RCC 7860 (cell line): ENCODE measurements around the gene USP32.
A peak's percentile ranks its signal among the peaks of the same experiment; 100 is the strongest.

ENCODE experiments used
- DNase-seq: peaks from one replicate; pipeline ENCODE4 v3.0.0-alpha.2; 2015; ENCODE audit warnings: low spot score
- FAIRE-seq: peaks from 2 replicates; lab custom pipeline; 2012; peaks lifted over from hg19 to GRCh38; lab: Jason Lieb, UNC

USP32 gene

GRCh38 chr17:60303406-60304099 lies 88.4 kb downstream of the USP32 start:
- no peak for FAIRE-seq

DNA sequence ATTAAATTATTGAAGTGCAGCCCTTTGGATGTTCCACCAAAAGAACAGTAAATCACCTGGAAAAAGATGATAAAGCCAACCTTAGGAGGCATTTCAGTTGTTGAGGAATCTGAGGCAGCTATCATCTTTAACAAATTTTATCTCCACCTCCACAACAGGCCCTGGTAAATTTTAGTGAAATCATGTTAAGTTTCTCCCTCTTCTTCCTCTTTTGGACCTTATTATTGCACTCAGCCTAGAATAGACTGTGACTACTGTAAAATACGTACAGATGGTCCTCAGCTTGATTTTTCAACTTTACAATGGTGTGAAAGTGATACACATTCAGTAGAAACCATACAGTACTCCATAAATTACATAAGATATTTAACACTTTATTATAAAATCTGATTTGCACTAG lies 90.3 kb downstream of the USP32 start:
- DNase-seq (no peak), FAIRE-seq (no peak)

More at GRCh38 chr17:60303406-60304099, 88.4 kb downstream of the USP32 start:
- no peak for DNase-seq

- no peak for FAIRE-seq
- DNase-seq: no peak
Measured at GRCh38 chr17:60300949-60301348, 91.0 kb downstream of the USP32 start.

DNA sequence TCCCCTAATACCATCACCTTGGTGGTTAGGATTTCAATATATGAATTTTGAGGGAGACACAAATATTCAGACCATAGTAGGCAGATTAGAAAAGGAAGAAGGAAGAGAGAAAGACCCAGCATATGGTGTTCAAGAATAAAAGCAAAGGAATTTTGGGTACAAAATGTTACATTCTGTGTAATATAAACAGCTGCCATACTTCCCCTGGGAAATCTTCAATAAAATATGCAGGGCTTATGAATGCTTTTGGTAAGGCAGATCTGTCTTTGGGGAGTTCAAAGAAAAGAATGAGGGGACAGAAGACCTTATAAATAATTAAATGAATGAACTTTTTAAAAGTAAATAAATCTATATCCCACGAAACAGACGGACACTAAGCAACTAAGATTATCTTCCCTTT lies 91.9 kb downstream of the USP32 start:
- no peak for DNase-seq
- no peak for FAIRE-seq

DNA sequence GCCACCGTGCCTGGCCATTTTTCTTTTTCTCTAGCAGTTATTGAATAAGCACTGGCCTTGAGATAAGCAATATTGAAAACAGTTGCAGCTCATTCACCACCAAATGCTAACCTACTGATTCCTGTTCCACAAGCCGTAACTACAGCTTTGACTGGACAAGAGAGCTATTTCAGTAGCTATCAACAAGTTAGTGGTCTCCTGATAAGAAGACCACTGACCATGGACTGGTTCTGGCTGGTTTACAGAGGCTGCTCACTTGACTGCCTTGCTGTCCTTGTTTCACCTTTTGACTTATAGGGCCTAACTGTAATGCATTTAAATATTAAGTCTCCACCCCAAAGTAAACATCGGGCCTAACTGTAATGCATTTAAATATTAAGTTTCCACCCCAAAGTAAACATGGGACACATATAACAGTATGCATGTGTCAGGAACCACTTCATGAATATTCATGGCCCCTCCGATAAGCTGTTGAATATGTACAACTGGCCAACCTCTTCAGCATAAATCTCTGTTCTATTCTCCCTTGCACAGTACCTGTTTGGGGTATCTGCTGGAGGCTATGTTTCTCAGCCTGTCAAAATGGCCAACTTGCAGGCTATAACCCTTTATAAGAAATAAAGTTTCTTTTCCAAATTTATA lies 94.1 kb downstream of the USP32 start:
- FAIRE-seq (no peak), DNase-seq (no peak)

DNA sequence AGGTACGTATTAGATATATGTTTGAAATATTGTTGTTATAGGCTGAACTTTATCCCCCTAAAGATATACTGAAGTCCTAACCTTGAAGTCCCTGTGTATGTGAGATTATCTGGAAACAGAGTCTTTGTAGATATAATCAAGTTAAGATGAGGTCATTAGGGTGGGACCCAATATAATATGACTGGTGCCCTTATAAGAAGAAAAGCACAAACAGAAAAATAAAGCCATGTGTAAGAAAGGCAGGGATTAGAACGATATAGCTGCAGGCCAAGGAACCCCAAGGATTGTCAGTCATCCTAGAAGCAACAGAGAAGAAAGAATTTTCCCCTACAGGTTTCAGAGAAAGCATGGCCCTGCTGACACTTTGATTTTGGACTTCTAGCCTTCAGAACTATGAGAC lies 95.8 kb downstream of the USP32 start:
- FAIRE-seq (no peak), DNase-seq (no peak)

DNA sequence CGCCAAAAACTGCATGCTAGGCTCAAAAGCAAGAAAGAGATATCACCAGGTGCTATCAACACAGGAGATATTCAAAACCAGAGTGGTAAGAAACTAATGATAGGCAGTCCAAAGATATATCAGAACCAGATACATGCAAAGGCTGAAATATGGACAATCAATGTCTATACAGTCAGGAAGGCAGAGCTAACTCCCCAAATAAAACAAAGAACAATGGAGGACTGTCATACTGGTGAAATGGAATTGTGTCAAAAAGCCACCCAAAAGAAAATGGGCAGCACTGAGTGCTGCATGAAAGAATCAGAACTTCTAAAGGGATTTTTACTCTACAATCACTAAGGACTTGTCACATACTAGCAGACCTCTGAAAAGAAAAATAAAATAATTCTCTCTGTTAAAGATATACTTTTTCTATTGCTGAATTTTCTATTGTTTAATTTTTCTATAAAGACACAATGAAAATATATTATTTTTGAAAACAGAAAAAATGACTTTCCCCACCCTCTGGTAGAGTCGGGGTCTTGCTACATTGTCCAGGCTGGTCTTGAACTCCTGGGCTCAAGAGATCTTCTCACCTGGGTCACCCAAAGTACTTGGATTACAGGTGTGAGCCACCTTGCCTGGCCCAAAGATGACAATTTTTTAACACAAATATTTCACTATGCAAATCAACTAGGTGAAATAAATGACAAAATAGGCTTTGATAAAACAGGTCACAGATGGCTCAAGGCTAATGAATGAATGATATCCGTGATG lies 98.2 kb downstream of the USP32 start:
- FAIRE-seq: no peak
- no peak for DNase-seq

DNA sequence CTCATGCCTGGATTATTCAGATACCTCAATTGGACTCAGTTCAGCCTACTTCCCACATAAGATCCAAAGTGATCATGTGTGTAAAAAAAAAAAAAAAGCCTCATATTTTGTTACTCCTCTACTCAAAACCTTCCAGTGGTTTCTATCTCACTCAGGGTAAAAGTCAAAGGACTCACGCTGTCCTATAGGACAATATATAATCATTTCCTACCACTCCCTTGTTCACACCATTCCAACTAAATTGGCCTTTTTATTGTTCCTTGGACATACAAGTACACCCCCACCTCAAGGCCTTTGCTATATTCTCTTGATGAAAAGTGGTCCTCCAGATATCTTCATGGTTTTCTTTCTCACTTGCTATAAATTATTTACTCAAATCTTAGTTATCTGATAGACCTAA lies 99.2 kb downstream of the USP32 start:
- no peak for FAIRE-seq

DNA sequence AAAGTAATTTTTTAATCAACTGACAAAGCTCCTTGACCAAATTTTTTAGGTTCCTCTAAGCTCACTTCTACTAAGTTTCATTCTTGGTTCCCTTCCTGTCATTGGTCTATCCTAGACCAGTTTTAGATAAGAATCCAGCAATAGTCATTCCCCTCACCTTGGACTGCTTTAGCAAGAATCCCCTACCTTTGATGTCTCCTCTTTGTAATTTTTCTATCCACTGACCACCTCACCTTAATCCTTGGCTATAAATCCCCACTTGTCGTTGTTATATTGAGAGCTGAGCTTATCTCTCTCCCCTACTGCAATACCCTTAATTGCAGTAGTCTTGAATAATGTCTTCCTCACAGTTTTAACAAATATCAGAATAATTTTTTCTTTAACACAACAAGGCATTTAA lies 107.2 kb downstream of the USP32 start:
- FAIRE-seq (no peak), DNase-seq (no peak)

More for the DNA sequence above, 99.2 kb downstream of the USP32 start:
- no peak for DNase-seq

DNA sequence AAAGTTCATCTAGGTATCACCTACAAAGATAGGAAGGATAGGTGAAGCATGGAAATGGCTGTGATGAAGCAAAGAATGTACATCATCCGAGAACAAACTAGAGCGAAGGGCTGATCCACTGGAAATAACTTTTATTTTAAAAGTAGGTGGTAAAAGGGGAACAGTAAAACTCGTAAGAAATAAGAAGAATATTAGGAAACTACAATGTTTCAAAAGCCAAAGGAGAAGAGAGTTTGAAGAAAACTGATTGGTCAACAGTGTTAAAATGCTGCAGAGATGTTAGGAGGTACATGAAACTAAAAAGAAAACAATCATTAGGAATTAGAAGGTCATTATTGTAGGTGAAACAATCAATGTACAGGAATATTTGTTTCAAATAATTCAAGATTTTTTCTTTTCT lies 108.1 kb downstream of the USP32 start:
- DNase-seq (no peak), FAIRE-seq (no peak)

DNA sequence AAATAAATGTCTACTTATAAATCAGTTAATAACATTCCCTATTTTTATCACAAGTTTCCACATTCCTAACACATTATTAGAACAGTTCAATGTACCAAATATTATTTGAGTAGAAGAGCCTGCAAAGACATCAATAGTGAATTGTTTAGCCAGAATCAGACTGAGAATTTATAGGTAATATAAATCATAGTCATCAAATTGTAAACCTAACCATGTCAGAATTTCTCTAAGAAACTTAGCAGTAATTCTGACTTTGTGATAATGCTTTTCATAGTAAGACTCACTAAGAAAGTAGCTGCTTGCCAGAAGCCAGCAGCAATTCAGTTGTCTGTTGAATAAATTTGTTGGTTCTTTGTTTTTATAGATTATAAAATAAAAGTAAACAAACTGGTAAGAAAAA lies 111.3 kb downstream of the USP32 start:
- FAIRE-seq (no peak), DNase-seq (no peak)

- DNase-seq: no peak
- no peak for FAIRE-seq
Measured at GRCh38 chr17:60278237-60278636, 113.7 kb downstream of the USP32 start.

DNA sequence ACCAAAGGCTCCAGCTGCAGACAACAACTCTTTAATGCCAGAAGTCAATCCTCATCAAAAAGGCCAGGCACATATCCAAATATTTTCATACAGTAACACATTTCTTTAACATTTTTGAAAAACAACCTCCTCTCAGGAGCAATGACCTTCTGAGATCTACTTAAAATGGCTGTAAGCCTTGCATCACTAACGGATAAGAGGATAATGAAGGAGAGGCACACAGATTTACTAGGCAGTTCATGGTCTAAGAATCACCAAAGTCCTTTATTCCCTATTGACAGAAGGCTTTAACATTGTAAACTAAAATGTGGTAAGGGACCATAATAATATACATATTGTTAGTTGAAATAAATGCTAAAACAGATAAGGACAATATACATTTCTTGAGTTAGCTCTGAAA lies 114.7 kb downstream of the USP32 start:
- no peak for DNase-seq
- FAIRE-seq: no peak

DNA sequence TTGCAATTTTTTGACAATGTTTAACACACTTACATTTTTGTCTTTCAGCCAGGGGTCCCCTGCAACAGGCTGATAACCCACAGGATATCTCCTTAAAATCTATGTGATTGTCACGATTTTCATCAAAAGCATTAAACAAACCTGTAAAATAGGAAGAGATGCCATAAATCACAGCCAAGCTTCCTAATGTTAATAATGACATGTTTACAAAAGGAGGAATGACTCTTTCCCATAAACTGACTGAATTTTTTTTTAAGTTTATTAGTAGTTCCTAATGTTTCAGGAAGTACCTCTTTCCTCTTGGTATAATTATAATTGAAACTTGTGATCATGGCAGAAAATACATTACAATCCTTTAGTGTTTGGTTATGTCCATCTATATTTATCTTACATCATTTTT lies 122.5 kb downstream of the USP32 start:
- DNase-seq (no peak), FAIRE-seq (no peak)

DNA sequence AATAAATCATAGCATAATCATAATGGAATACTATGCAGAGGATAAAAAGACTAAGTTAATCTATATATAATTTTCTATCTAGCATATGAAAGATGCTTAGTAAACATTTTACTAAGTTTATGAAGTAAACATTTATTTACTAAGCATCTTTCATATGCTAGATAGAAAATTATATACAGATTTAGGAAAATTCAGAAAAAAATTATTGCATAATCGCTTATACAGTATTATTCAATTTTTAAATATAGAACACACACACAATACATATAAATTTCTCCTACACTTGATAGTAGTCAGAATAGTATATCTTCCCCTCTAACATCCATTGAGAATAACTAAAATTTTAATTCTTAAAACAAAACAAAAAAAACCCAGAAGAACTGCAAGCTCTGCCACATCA lies 131.4 kb downstream of the USP32 start:
- FAIRE-seq: no peak

DNA sequence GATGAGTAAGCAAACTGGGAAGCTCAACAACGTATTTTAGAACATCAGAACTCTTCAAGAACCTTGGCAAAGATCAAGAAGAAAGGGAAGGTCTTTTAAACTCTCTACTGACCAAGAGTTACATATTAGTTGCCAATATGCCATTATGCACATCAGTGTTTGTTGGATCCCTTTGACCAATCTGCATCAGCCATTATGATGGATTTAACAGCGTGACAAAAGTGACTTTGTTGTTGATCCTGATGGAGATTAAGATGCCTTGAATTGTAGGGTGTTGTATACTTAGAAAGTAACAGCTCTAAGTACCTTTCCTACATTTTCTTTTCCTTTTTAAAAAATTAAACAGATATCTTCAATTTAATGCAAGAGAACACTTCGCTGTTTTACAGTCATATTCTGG lies 133.6 kb downstream of the USP32 start:
- FAIRE-seq (no peak), DNase-seq (no peak)

More for the DNA sequence above, 131.4 kb downstream of the USP32 start:
- no peak for DNase-seq

- FAIRE-seq: peak; percentile 49
Measured at GRCh38 chr17:60256174-60256573, 135.8 kb downstream of the USP32 start.

DNA sequence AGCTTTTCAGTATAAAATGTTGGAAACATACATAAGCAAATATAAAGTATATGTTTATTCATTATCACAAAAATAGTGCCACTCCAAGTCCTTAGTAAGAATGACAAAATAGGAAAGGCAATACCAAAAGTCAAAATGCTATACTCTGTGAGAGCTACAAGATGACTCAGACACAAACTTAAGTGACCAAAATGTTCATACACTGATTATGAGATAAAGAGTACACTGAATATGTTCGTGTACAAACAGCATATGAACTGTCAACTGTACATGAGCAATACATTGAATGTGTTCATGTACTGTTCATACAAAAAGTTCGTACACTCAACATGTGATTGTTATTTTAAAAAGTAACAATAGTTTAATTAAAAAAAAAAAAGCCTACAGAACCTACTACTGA lies 138.9 kb downstream of the USP32 start:
- no peak for FAIRE-seq
- DNase-seq: no peak

More at GRCh38 chr17:60256174-60256573, 135.8 kb downstream of the USP32 start:
- DNase-seq: no peak

DNA sequence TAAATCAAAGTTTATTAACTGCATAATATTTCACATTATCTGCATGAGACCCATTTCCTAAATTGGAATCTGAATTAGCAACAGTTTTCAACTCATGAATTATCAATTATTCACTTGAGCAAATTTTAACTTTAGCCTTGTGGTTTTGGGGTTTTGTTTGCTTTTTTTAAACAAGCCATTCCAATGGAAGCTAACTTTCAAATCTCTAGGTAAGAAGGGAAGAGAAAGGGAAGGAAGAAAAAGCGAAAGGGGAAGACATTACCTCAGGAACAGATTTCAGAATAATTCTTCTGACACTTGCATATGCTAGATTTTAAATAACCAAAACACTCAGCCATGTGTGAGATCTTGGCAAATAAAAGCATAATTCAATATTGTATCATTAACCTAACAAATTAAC lies 139.5 kb downstream of the USP32 start:
- no peak for FAIRE-seq
- no peak for DNase-seq

- DNase-seq: no peak
- no peak for FAIRE-seq
Measured at GRCh38 chr17:60249290-60249826, 142.6 kb downstream of the USP32 start.

- DNase-seq: no peak
- no peak for FAIRE-seq
Measured at GRCh38 chr17:60248618-60249289, 143.2 kb downstream of the USP32 start.
